ENCODE data around the gene CDCA4. TPM values are rescaled to one million over a fixed set of nuclear protein-coding genes. Genes with fewer than 3 reads are reported as not detected.
"Not testable (repeated sequence)": the region's sequence is repeated elsewhere in the genome, so short reads cannot be mapped to it uniquely, and the experiment has no call there.

Gene CDCA4
- 21.7 TPM for total RNA-seq (ENCODE audit: insufficient read depth, low replicate concordance)

- DNase-seq (ENCODE audit: low spot score): peak; percentile 98
Measured at GRCh38 chr14:105020815-105021655, at the start of gene CDCA4. Gene CDCA4 (minus strand): TSS chr14:105021083. CDS start chr14:105011929, 9,154 bp downstream.

- no peak for DNase-seq (ENCODE audit: low spot score)
Measured at GRCh38 chr14:105069871-105070759, 49.2 kb upstream of the CDCA4 start.

- no peak for DNase-seq (ENCODE audit: low spot score)
Measured at GRCh38 chr14:105069522-105069870, 48.6 kb upstream of the CDCA4 start.

GRCh38 chr14:105068818-105069217 is 47.9 kb upstream of the CDCA4 start:
- no peak for DNase-seq (ENCODE audit: low spot score)

GRCh38 chr14:105067969-105068301 is 47.1 kb upstream of the CDCA4 start:
- no peak for DNase-seq (ENCODE audit: low spot score)

GRCh38 chr14:105067140-105067968 is 46.5 kb upstream of the CDCA4 start:
- no peak for DNase-seq (ENCODE audit: low spot score)

- no peak for DNase-seq (ENCODE audit: low spot score)
Measured at GRCh38 chr14:105066240-105067071, 45.6 kb upstream of the CDCA4 start.

- no peak for DNase-seq (ENCODE audit: low spot score)
Measured at GRCh38 chr14:105065280-105066228, 44.7 kb upstream of the CDCA4 start, which contains the start of gene GPR132. Gene GPR132 (minus strand): TSS chr14:105065430. CDS start chr14:105055420, 10,010 bp downstream.

GRCh38 chr14:105064721-105065143 is 43.8 kb upstream of the CDCA4 start:
- no peak for DNase-seq (ENCODE audit: low spot score)

- DNase-seq (ENCODE audit: low spot score): no peak
Measured at GRCh38 chr14:105064001-105064400, 43.1 kb upstream of the CDCA4 start.

- not testable (repeated sequence) for DNase-seq (ENCODE audit: low spot score)
Measured at GRCh38 chr14:105063506-105063905, 42.6 kb upstream of the CDCA4 start.

GRCh38 chr14:105063056-105063455 is 42.2 kb upstream of the CDCA4 start:
- DNase-seq (ENCODE audit: low spot score): no peak

- DNase-seq (ENCODE audit: low spot score): no peak
Measured at GRCh38 chr14:105062048-105062433, 41.2 kb upstream of the CDCA4 start.

- no peak for DNase-seq (ENCODE audit: low spot score)
Measured at GRCh38 chr14:105061428-105062047, 40.7 kb upstream of the CDCA4 start.

GRCh38 chr14:105060751-105061427 is 40.0 kb upstream of the CDCA4 start:
- DNase-seq (ENCODE audit: low spot score): peak; percentile 81

- no peak for DNase-seq (ENCODE audit: low spot score)
Measured at GRCh38 chr14:105059925-105060565, 39.2 kb upstream of the CDCA4 start.

- DNase-seq (ENCODE audit: low spot score): peak; percentile 89
Measured at GRCh38 chr14:105059035-105059924, 38.4 kb upstream of the CDCA4 start.

Measured in umbilical cord (tissue), 2 donors.